GM06990 (cell line): ENCODE data around the gene PLXNA2.

Experiments used
- DNase-seq: peaks from one replicate; pipeline ENCODE4 v3.0.0-alpha.2; 2011; ENCODE audit not compliant: insufficient read length; ENCODE audit errors: extremely low read depth
- H3K27me3 ChIP-seq: replicated peaks from 2 replicates; pipeline ENCODE4 v1.6.0; 2011; ENCODE audit warnings: low read length; ENCODE audit not compliant: control insufficient read depth, insufficient read depth
- H3K36me3 ChIP-seq: 2 replicates; pipeline ENCODE4 v1.5.1; 2011; ENCODE audit warnings: low read length; ENCODE audit not compliant: control insufficient read depth, insufficient read depth
- H3K4me3 ChIP-seq: replicated peaks from 2 replicates; pipeline ENCODE4 v1.5.1; 2011; ENCODE audit warnings: low read depth, mild to moderate bottlenecking, control low read depth, low read length
- TF ChIP-seq, protein P1 (sequence below): IDR thresholded peaks from 2 replicates; pipeline ENCODE4 v1.5.1; 2011; ENCODE audit warnings: low read length, control low read depth, mild to moderate bottlenecking, inconsistent platforms; ENCODE audit not compliant: insufficient read depth, poor library complexity, severe bottlenecking

Gene PLXNA2

DNA sequence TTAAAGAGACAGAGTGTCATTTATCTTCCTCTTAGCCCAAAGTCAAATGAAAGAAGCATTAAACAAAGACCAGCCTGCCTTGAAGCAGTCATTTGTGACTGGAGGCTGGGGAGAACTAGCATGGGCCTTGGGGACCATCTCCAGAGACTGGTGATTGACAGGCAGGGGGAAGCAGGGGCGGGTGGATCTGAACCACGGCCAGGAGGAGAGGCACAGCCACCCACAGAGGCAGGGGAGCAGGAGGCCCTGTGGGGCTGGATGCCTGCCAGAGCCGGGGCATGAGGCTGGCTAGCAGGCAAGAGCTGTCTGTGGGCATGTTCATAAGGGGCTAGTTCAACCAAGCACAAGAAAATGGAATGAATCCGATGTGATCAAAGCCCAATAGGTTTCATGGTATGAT, 73.9 kb downstream of the PLXNA2 start:
- no peak overlapping the region for H3K4me3 ChIP-seq
- DNase-seq, result no peak
- H3K27me3 ChIP-seq, result no peaks in the 10 kb centered on the region
- no peaks in the 10 kb centered on the region for H3K36me3 ChIP-seq
- TF ChIP-seq, protein P1, sequence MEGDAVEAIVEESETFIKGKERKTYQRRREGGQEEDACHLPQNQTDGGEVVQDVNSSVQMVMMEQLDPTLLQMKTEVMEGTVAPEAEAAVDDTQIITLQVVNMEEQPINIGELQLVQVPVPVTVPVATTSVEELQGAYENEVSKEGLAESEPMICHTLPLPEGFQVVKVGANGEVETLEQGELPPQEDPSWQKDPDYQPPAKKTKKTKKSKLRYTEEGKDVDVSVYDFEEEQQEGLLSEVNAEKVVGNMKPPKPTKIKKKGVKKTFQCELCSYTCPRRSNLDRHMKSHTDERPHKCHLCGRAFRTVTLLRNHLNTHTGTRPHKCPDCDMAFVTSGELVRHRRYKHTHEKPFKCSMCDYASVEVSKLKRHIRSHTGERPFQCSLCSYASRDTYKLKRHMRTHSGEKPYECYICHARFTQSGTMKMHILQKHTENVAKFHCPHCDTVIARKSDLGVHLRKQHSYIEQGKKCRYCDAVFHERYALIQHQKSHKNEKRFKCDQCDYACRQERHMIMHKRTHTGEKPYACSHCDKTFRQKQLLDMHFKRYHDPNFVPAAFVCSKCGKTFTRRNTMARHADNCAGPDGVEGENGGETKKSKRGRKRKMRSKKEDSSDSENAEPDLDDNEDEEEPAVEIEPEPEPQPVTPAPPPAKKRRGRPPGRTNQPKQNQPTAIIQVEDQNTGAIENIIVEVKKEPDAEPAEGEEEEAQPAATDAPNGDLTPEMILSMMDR, result no peak

DNA sequence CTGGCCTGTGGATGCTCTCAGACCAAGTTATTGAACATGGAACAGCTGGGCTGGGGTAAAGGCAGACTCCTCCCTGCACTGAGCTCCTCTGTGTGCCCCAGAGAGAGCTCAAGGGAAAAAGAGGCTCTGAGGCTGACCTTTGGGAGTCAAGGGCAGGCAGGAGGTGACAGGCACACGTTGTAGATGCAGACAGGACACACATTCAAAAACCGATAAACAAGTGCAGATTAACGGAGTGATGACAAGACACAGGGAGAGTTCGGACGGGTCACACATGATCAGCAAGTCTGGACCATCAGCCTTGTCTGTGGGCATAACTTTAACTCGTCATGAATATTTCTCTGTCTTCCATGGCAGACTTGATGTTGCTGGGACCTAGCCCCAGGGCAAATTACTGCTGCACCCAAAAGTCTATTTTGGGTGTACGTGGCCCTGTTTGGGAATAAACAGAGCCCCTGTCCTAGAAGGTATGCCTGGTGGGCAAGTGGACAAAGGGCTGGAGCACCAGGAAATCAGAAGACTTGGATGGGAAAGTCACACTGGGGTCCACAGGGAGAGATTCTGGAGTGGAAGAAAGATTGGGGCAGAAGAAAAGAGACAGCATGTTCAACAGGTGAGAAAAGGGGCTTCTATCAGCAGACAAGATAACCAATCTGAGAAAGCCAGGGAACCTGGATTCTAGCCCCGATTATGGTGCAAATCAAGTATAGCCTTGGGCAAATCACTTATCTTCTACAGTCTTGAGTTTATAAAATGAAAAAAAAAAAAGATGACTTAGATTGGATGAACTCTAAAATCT, 74.9 kb downstream of the PLXNA2 start:
- Histone ChIP-seq H3K27me3 (no peaks in the 10 kb centered on the region), H3K36me3 (no peaks in the 10 kb centered on the region), H3K4me3 (no peak overlapping the region)
- no peak for DNase-seq
- TF ChIP-seq, protein P1, result no peak

DNA sequence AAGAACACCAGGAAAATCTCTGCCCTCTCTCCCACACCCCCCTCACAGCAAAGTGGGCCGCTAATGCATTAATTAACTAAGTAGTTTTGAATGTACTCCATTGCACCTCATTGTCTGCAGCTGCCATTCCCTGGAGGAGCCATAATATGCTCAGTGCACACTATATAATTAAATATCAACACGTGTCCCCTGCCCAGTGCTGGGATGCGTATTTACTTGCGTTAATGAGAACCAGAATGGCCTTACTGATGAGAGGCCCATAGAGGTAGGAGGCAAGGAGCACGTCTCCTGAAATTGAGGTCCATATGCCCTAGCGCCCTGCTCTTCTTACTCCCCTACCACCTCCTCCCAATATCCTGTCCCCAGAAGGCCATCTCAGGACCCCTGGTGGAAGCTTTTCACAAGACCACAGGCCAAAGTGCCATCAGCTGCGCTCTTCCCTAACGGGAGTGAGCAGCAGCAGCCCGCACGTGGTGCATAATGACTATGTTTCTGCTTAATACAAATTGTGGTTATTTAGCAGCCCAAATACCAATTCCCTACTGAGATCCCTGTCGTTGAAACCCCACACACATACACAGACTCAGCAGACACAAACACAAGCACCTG, 76.8 kb downstream of the PLXNA2 start:
- TF ChIP-seq, protein P1, result no peak
- Histone ChIP-seq H3K4me3 (no peak overlapping the region), H3K27me3 (no peaks in the 10 kb centered on the region), H3K36me3 (no peaks in the 10 kb centered on the region)
- no peak for DNase-seq

DNA sequence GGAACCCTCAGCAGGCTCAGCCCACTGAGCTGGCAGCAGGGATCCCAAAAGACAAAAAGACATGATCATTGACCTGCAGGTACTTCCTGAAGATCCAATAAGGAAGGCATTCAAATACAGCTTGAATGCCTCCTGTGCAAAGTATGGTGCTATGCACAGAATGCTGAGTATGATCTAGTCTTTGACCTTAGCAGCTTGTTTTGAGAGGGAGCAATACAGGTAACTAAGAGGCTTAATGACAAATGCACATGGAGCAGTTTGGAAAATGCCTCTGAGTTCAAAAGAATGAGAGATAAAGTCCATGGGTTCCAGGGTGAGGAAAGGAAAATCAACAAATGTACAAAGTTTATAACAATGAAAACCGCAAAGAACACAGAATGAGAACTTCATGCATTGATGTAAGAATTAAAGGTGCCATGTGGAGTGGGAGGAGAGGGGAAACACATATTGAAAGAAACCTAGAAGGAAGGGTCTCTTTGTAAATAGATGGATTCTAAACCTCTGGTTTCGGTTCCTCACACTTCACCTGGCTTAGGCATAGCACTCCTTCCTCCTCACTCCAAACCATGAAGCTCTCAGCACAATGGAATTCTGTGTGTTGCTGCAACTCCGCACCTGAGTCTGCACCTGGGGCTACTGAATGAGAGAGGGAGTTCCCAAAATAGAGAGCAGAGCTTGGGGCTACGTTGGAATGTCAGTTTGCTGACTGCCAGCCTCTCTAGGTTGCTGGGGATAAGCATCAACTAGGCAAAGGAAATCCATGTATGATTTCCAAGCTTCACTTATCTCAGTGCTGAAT, 77.6 kb downstream of the PLXNA2 start:
- H3K36me3 ChIP-seq, result no peaks in the 10 kb centered on the region
- TF ChIP-seq, protein P1, result no peak
- no peak for DNase-seq
- H3K27me3 ChIP-seq, result no peaks in the 10 kb centered on the region
- H3K4me3 ChIP-seq, result no peak overlapping the region

DNA sequence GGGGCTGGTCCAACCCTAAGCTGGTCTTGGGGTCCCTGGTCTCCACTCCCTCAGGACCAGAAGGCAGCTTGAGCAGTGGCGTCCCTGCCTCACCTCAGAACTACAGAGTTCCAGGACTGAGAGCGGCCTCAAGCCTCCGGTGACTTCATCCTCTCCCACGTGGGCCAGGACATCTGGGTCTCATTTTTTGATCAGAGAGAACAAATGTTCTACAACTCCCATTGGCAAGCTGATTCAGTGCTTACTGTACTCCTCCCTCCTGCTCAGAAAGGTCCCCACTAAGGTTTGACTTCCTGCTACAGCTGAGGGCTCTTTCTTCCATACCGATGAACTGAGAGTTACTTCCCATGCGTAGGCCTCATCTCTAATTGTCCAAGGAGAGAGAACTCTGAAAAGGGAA, 78.5 kb downstream of the PLXNA2 start:
- no peak for DNase-seq
- Histone ChIP-seq H3K36me3 (no peaks in the 10 kb centered on the region), H3K27me3 (no peaks in the 10 kb centered on the region), H3K4me3 (no peak overlapping the region)
- TF ChIP-seq, protein P1, result no peak
